HepG2 (cell line): Measurements from ENCODE around the gene SMIM12. TPM values are rescaled to one million over a fixed set of nuclear protein-coding genes. Genes with fewer than 3 reads are reported as not detected.

Source experiments
- CHCHD3 ChIP-seq: sonication (generic); formaldehyde crosslinking; IDR thresholded peaks from 2 replicates; pipeline ENCODE4 v1.8.0; 2022; ENCODE audit warnings: mild to moderate bottlenecking, missing genetic modification reagents, moderate library complexity
- FOXO4 ChIP-seq: sonication (generic); formaldehyde crosslinking; conservative IDR thresholded peaks from 2 replicates; pipeline ENCODE4 v1.8.1; 2023; ENCODE audit warnings: missing genetic modification reagents
- HNF1B ChIP-seq: sonication (generic); formaldehyde crosslinking; IDR thresholded peaks from 2 replicates; pipeline ENCODE4 v1.5.1; 2020; ENCODE audit warnings: mild to moderate bottlenecking, moderate library complexity, missing genetic modification reagents
- HOXA7 ChIP-seq: sonication (generic); formaldehyde crosslinking; IDR thresholded peaks from 2 replicates; pipeline ENCODE4 v1.8.1; 2022; ENCODE audit warnings: mild to moderate bottlenecking, missing genetic modification reagents, moderate library complexity
- IRF2 ChIP-seq: IDR thresholded peaks from 2 replicates; pipeline ENCODE4 v1.6.1; 2018; ENCODE audit warnings: missing genetic modification reagents, missing compliant biosample characterization
- KMT2A ChIP-seq: sonication (generic); formaldehyde crosslinking; IDR thresholded peaks from 2 replicates; pipeline ENCODE4 v1.4.0; 2020; ENCODE audit warnings: missing genetic modification reagents
- MXD4 ChIP-seq: IDR thresholded peaks from 2 replicates; pipeline ENCODE4 v1.6.1; 2016; ENCODE audit warnings: mild to moderate bottlenecking, missing biosample characterization, missing genetic modification reagents
- NR3C1 ChIP-seq: sonication (generic); formaldehyde crosslinking; IDR thresholded peaks from 2 replicates; pipeline ENCODE4 v1.4.0; 2020; ENCODE audit warnings: missing genetic modification reagents
- PLRG1 ChIP-seq: fragments of 450-650 bp; conservative IDR thresholded peaks from 2 replicates; pipeline ENCODE4 v1.6.1; 2016
- PLSCR1 ChIP-seq: sonication (generic); formaldehyde crosslinking; IDR thresholded peaks from 2 replicates; pipeline ENCODE4 v1.5.0; 2020; ENCODE audit warnings: missing genetic modification reagents, mild to moderate bottlenecking, borderline replicate concordance
- SATB2 ChIP-seq: sonication (generic); formaldehyde crosslinking; IDR thresholded peaks from 2 replicates; pipeline ENCODE4 v1.5.0; 2020; ENCODE audit warnings: missing genetic modification reagents
- STAG1 ChIP-seq: sonication (generic); formaldehyde crosslinking; IDR thresholded peaks from 2 replicates; pipeline ENCODE4 v1.4.0; 2020; ENCODE audit warnings: missing genetic modification reagents
- ZBTB20 ChIP-seq: sonication (generic); formaldehyde crosslinking; IDR thresholded peaks from 2 replicates; pipeline ENCODE4 v1.8.1; 2023; ENCODE audit warnings: missing genetic modification reagents, low read depth, mild to moderate bottlenecking, borderline replicate concordance
- ZBTB26 ChIP-seq: IDR thresholded peaks from 2 replicates; pipeline ENCODE4 v1.6.1; 2016; ENCODE audit warnings: missing compliant biosample characterization, missing genetic modification reagents, borderline replicate concordance
- ZNF160 ChIP-seq: sonication (generic); formaldehyde crosslinking; IDR thresholded peaks from 2 replicates; pipeline ENCODE4 v1.8.0; 2022; ENCODE audit warnings: mild to moderate bottlenecking, inconsistent platforms, missing genetic modification reagents
- ZNF260 ChIP-seq: sonication (generic); formaldehyde crosslinking; IDR thresholded peaks from 2 replicates; pipeline ENCODE4 v1.4.0; 2020; ENCODE audit warnings: missing genetic modification reagents, low read depth, mild to moderate bottlenecking, borderline replicate concordance
- ZNF331 ChIP-seq: sonication (generic); formaldehyde crosslinking; IDR thresholded peaks from 2 replicates; pipeline ENCODE4 v1.4.0; 2020; ENCODE audit warnings: missing genetic modification reagents
- ZNF333 ChIP-seq: sonication (generic); formaldehyde crosslinking; IDR thresholded peaks from 2 replicates; pipeline ENCODE4 v1.4.0; 2020; ENCODE audit warnings: mild to moderate bottlenecking, missing genetic modification reagents, borderline replicate concordance
- ZNF44 ChIP-seq: sonication (generic); formaldehyde crosslinking; IDR thresholded peaks from 2 replicates; pipeline ENCODE4 v1.5.1; 2020; ENCODE audit warnings: mild to moderate bottlenecking, missing genetic modification reagents
- ZNF710 ChIP-seq: sonication (generic); formaldehyde crosslinking; IDR thresholded peaks from 2 replicates; pipeline ENCODE4 v1.5.0; 2020; ENCODE audit warnings: mild to moderate bottlenecking, missing genetic modification reagents, borderline replicate concordance
- ZNF784 ChIP-seq: sonication (generic); formaldehyde crosslinking; IDR thresholded peaks from 2 replicates; pipeline ENCODE4 v1.5.1; 2020; ENCODE audit warnings: missing genetic modification reagents, mild to moderate bottlenecking, borderline replicate concordance
- ZNF850 ChIP-seq: sonication (generic); formaldehyde crosslinking; conservative IDR thresholded peaks from 2 replicates; pipeline ENCODE4 v1.9.0; 2021; ENCODE audit warnings: mild to moderate bottlenecking, missing genetic modification reagents
- ZSCAN29 ChIP-seq: sonication (generic); formaldehyde crosslinking; conservative IDR thresholded peaks from 2 replicates; pipeline ENCODE4 v1.4.0; 2020; ENCODE audit warnings: mild to moderate bottlenecking, missing genetic modification reagents
- polyA plus RNA-seq, 8 experiments: library from polyadenylated mRNA; depleted of rRNA in 3 of 8; stranded (reverse) in 7 of 8; unstranded in 1 of 8; fragments of >200 nt; fragmentation: Illumina TruSeq in 4 of 8; extraction: Trizol in 4 of 8; gene quantifications; 2 replicates each; pipeline versions ENCODE4 v1.2.1 to v1.2.3, GENCODE V29; 2011 to 2016; ENCODE audit warnings: low read depth in 4 of 8, missing spikeins in 1 of 8, mixed read lengths in 1 of 8; ENCODE audit not compliant: insufficient read depth in 1 of 8
- total RNA-seq, 5 experiments: library from RNA; depleted of rRNA; stranded (reverse); fragments of >200 nt; fragmentation: Illumina TruSeq; extraction: Trizol; gene quantifications; 2 replicates each; pipeline ENCODE4 v1.2.3, GENCODE V29; 2016; ENCODE audit warnings: low read depth in 1 of 5

The SMIM12 gene
- total and polyA plus RNA-seq, 2 of the 13 experiments (the other 11 are each of a cell fraction or from before 2014, with no cell fraction given) = 20.1 to 41.3 TPM

GRCh38 chr1:34825455-34826091, 34.0 kb downstream of the SMIM12 start (continued):
- no peak for TF ChIP-seq ZNF784 (CRISPR knock-in tag)
- no peak for TF ChIP-seq ZSCAN29 (CRISPR knock-in tag)
- no peak for TF ChIP-seq ZBTB20 (CRISPR knock-in tag)
- TF ChIP-seq ZNF331 = peak; percentile 77
- TF ChIP-seq ZNF333 (CRISPR knock-in tag) = no peak
- TF ChIP-seq STAG1 = no peak
- TF ChIP-seq PLRG1 = no peak
- TF ChIP-seq ZNF710 (CRISPR knock-in tag) = no peak
- no peak for TF ChIP-seq PLSCR1
- TF ChIP-seq SATB2 = no peak
- peak; percentile 51; the same call in 1 of the 2 replicates for TF ChIP-seq MXD4 (CRISPR knock-in tag)
- no peak for TF ChIP-seq NR3C1 (CRISPR knock-in tag)
- no peak for TF ChIP-seq CHCHD3 (CRISPR knock-in tag)
- no peak for TF ChIP-seq HOXA7 (CRISPR knock-in tag)
- no peak for TF ChIP-seq KMT2A
- TF ChIP-seq ZNF160 (CRISPR knock-in tag) = no peak
- TF ChIP-seq FOXO4 (CRISPR knock-in tag) = no peak
- no peak for TF ChIP-seq ZNF260 (CRISPR knock-in tag)
- no peak for TF ChIP-seq ZNF850 (CRISPR knock-in tag)
- TF ChIP-seq ZBTB26 (CRISPR knock-in tag) = no peak
- TF ChIP-seq IRF2 (CRISPR knock-in tag) = peak; percentile 33; the same call in 1 of the 2 replicates
- TF ChIP-seq HNF1B (CRISPR knock-in tag) = peak; percentile 66; the same call in 1 of the 2 replicates
- TF ChIP-seq ZNF44 (CRISPR knock-in tag) = no peak
